Stimulated activated CD8-positive, alpha-beta memory T cell treated with anti-CD3 and anti-CD28 coated beads, Interleukin-15, amount 100 ng/mL, for 24 hours (primary cell): ENCODE measurements around the gene CCM2.
A peak's percentile ranks its signal among the peaks of the same experiment; 100 is the strongest.

ENCODE experiments used
- DNase-seq: peaks from one replicate; pipeline ENCODE4 v3.0.0-alpha.2; 2020; ENCODE audit warnings: low read depth

Gene CCM2

GRCh38 chr7:45082831-45083331, 82.9 kb downstream of the CCM2 start:
- DNase-seq = no peak

GRCh38 chr7:45084336-45084735, 84.3 kb downstream of the CCM2 start:
- DNase-seq = no peak

GRCh38 chr7:45084901-45085618, 85.1 kb downstream of the CCM2 start:
- DNase-seq = no peak

- no peak for DNase-seq
Observed at GRCh38 chr7:45085619-45086200, 85.7 kb downstream of the CCM2 start.

GRCh38 chr7:45086331-45087065, 86.5 kb downstream of the CCM2 start:
- no peak for DNase-seq

GRCh38 chr7:45087301-45088145, 87.5 kb downstream of the CCM2 start:
- DNase-seq = no peak

- DNase-seq = no peak
Observed at GRCh38 chr7:45088146-45088701, 88.2 kb downstream of the CCM2 start.

GRCh38 chr7:45088821-45089340, 88.9 kb downstream of the CCM2 start, which contains the start of gene NACAD:
TSS of gene NACAD (minus strand) at chr7:45088969. CDS start at chr7:45088894, 75 bp downstream.
- DNase-seq = no peak

- peak; percentile 38 for DNase-seq
Observed at GRCh38 chr7:45089341-45089891, 89.4 kb downstream of the CCM2 start.

GRCh38 chr7:45092100-45092930, 92.3 kb downstream of the CCM2 start:
- DNase-seq = no peak

- DNase-seq = no peak
Observed at GRCh38 chr7:45092931-45093235, 92.9 kb downstream of the CCM2 start.

GRCh38 chr7:45098983-45099839, 99.2 kb downstream of the CCM2 start:
- no peak for DNase-seq

GRCh38 chr7:45099891-45100760, 100.1 kb downstream of the CCM2 start:
- no peak for DNase-seq

- DNase-seq = no peak
Observed at GRCh38 chr7:45100761-45101480, 100.9 kb downstream of the CCM2 start.

GRCh38 chr7:45101748-45102147, 101.7 kb downstream of the CCM2 start:
- no peak for DNase-seq

- DNase-seq = no peak
Observed at GRCh38 chr7:45102785-45103712, 103.0 kb downstream of the CCM2 start.
